ENCODE results near the gene AP1M2.
A peak's percentile ranks its signal among the peaks of the same experiment; 100 is the strongest.
"Not testable (repeated sequence)": the region's sequence is repeated elsewhere in the genome, so short reads cannot be mapped to it uniquely, and the experiment has no call there.

AP1M2 gene

GRCh38 chr19:10560154-10560553 lies 27.0 kb downstream of the AP1M2 start:
- DNase-seq = no peak

GRCh38 chr19:10557603-10558197 lies 29.4 kb downstream of the AP1M2 start:
- DNase-seq = no peak

- no peak for DNase-seq
Observed at GRCh38 chr19:10555610-10555973, 31.5 kb downstream of the AP1M2 start.

- no peak for DNase-seq
Observed at GRCh38 chr19:10554760-10555609, 32.1 kb downstream of the AP1M2 start.

GRCh38 chr19:10553943-10554381 lies 33.1 kb downstream of the AP1M2 start:
- no peak for DNase-seq

- DNase-seq = no peak
Observed at GRCh38 chr19:10553087-10553667, 33.9 kb downstream of the AP1M2 start.

GRCh38 chr19:10552510-10553053 lies 34.5 kb downstream of the AP1M2 start:
- DNase-seq = no peak

- DNase-seq = no peak
Observed at GRCh38 chr19:10551698-10552301, 35.3 kb downstream of the AP1M2 start.

GRCh38 chr19:10551006-10551405 lies 36.1 kb downstream of the AP1M2 start:
- DNase-seq = not testable (repeated sequence)

GRCh38 chr19:10550336-10550735 lies 36.8 kb downstream of the AP1M2 start:
- DNase-seq = no peak

- no peak for DNase-seq
Observed at GRCh38 chr19:10549733-10550132, 37.4 kb downstream of the AP1M2 start.

GRCh38 chr19:10548746-10549276 lies 38.3 kb downstream of the AP1M2 start:
- no peak for DNase-seq

GRCh38 chr19:10546817-10547216 lies 40.3 kb downstream of the AP1M2 start:
- no peak for DNase-seq

- DNase-seq = no peak
Observed at GRCh38 chr19:10544753-10545251, 42.3 kb downstream of the AP1M2 start.

- no peak for DNase-seq
Observed at GRCh38 chr19:10544242-10544752, 42.8 kb downstream of the AP1M2 start.

GRCh38 chr19:10543420-10544241 lies 43.5 kb downstream of the AP1M2 start, which contains the start of gene ATG4D:
Gene ATG4D (plus strand): TSS chr19:10543904. CDS start chr19:10544091, 187 bp downstream.
- peak; percentile 94 for DNase-seq

GRCh38 chr19:10543059-10543419 lies 44.1 kb downstream of the AP1M2 start:
- DNase-seq = no peak

- DNase-seq = not testable (repeated sequence)
Observed at GRCh38 chr19:10539016-10539415, 48.1 kb downstream of the AP1M2 start.

GRCh38 chr19:10538204-10538983 lies 48.7 kb downstream of the AP1M2 start:
- no peak for DNase-seq

- DNase-seq = no peak
Observed at GRCh38 chr19:10537668-10538067, 49.4 kb downstream of the AP1M2 start.

GRCh38 chr19:10535613-10536012 lies 51.5 kb downstream of the AP1M2 start:
- DNase-seq = peak; percentile 26
